Brain microvascular endothelial cell (primary cell): ENCODE results near the gene PSMA7.

Experiments used
- DNase-seq: peaks from one replicate; pipeline ENCODE4 v3.0.0-alpha.2; 2020
- H3K27ac ChIP-seq: fragments of 250-450 bp; sonication (Bioruptor Pico); 2 replicates; pipeline ENCODE4 v1.5.1; 2020; ENCODE audit warnings: mild to moderate bottlenecking, moderate library complexity
- H3K27me3 ChIP-seq: fragments of 250-450 bp; sonication (Bioruptor Pico); replicated peaks from 2 replicates; pipeline ENCODE4 v1.5.1; 2020; ENCODE audit warnings: mild to moderate bottlenecking
- H3K36me3 ChIP-seq: fragments of 250-450 bp; sonication (Bioruptor Pico); replicated peaks from 2 replicates; pipeline ENCODE4 v1.5.1; 2020; ENCODE audit warnings: mild to moderate bottlenecking
- H3K4me3 ChIP-seq: 2 replicates; pipeline ENCODE4 v1.5.1; 2011; ENCODE audit warnings: low read depth, mild to moderate bottlenecking, control low read depth, low read length, moderate library complexity
- CTCF ChIP-seq: IDR thresholded peaks from 2 replicates; pipeline ENCODE4 v1.5.1; 2011; ENCODE audit warnings: low read depth, mild to moderate bottlenecking, moderate library complexity, low read length, control low read depth, inconsistent platforms; ENCODE audit errors: missing control alignments
- in situ Hi-C: cut with HindIII; loops from 2 replicates; pipeline ENCODE4 v1.10.0; 2017; ENCODE audit warnings: low sequenced_read_pairs, low pct_ligation_motif_present

The PSMA7 gene

DNA sequence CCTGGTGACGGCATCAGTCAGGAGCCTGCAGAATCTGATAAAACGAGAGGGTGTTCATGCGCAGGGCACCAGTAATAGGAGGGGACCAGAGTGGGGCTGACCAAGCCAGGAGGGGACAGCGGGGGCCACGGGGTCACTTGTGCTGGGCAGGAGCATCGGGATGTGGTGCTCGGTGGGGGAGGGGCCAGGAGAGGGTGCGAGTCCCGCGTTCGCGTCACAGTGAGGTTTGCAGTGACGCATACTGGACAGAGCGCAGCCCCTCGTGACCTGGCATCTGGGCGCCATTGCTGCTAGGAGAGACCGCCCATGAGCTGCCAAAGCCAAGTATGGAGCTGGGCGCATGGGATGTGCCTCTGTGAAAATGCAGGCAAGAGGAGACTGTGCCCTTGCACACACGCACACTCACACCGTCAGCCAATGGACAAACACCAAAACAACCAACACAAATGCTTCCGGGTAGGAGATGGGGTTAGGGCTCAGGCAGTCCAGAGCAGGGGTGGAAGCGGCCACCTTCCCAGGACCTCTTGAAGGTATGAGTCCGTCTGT lies 25.8 kb upstream of the PSMA7 start:
- in situ Hi-C loops = no loop called here
- Histone ChIP-seq H3K4me3 (no peak overlapping the region), H3K27ac (no peak overlapping the region), H3K27me3 (no peaks in the 10 kb centered on the region), H3K36me3 (peaks cover 31% of the 10 kb centered on the region)
- no peak for DNase-seq
- TF ChIP-seq CTCF = no peak

- in situ Hi-C loops = no loop called here
- Histone ChIP-seq H3K4me3 (no peak overlapping the region), H3K27ac (no peak overlapping the region), H3K36me3 (peaks cover 35% of the 10 kb centered on the region), H3K27me3 (no peaks in the 10 kb centered on the region)
- TF ChIP-seq CTCF = no peak
- DNase-seq = no peak
Measured at GRCh38 chr20:62168061-62168460, 24.9 kb upstream of the PSMA7 start.

- Histone ChIP-seq H3K27me3 (no peaks in the 10 kb centered on the region), H3K4me3 (no peak overlapping the region), H3K36me3 (peaks cover 40% of the 10 kb centered on the region), H3K27ac (no peak overlapping the region)
- no peak for TF ChIP-seq CTCF
- no peak for DNase-seq
- in situ Hi-C loops = no loop called here
Measured at GRCh38 chr20:62167474-62167873, 24.3 kb upstream of the PSMA7 start.

GRCh38 chr20:62165762-62166399 lies 22.7 kb upstream of the PSMA7 start:
- Histone ChIP-seq H3K27me3 (no peaks in the 10 kb centered on the region), H3K4me3 (no peak overlapping the region), H3K27ac (no peak overlapping the region), H3K36me3 (peaks cover 42% of the 10 kb centered on the region)
- no peak for DNase-seq
- in situ Hi-C loops = no loop called here
- no peak for TF ChIP-seq CTCF

DNA sequence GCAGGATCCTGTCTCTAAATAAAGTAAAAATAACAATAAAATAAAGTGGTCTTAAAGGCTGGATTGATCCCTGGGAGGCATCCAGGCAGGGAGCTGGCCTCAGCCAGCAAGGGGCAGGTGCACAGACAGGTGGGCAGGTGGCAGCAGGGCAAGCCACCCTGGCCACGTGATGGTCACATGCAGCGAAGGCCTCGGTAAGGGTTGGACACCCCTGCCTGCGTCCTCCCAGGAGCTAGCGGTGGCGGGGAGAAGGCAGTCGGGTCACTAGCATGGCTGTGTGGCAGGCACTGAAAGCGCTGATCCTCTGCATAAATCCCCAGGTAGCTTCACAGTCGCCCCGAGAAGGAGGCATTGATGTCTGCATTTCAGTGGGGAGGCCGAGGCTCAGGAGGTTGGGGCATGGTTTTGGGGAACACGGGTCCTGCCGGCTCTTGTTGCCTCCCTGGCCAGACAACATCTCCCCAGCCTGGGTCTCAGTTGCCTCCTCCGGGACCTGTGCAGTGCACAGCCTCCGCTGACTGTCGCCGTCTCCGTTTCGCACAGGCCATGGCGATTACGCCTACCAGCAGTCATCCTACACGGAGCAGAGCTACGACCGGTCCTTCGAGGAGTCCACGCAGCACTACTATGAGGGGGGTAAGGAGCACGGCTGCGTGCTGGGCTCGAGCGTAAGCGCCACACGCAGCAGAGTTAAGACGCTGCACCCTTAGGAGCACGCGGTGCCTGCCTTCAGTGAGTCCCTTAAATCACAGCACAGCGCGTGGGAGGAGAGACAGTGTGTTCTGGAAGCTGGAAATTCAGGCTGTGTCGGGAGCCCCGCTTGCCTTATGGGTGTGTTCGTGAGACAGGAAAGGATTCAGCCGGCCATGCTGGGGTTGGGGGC lies 21.9 kb upstream of the PSMA7 start:
- Histone ChIP-seq H3K27ac (no peak overlapping the region), H3K27me3 (no peaks in the 10 kb centered on the region), H3K4me3 (no peak overlapping the region), H3K36me3 (peaks cover 42% of the 10 kb centered on the region)
- TF ChIP-seq CTCF = no peak
- in situ Hi-C loops = no loop called here
- DNase-seq = no peak
